IPS-NIHi7 (cell line): ENCODE data around the gene NLRC5.
"Not testable (repeated sequence)": the region's sequence is repeated elsewhere in the genome, so short reads cannot be mapped to it uniquely, and the experiment has no call there.

Experiments
- DNase-seq: peaks from one replicate; pipeline ENCODE4 v3.0.0; 2012; ENCODE audit warnings: mixed read lengths; ENCODE audit errors: extremely low spot score

Gene NLRC5

GRCh38 chr16:56998861-56999260, 9.5 kb downstream of the NLRC5 start:
- DNase-seq, result no peak

DNA sequence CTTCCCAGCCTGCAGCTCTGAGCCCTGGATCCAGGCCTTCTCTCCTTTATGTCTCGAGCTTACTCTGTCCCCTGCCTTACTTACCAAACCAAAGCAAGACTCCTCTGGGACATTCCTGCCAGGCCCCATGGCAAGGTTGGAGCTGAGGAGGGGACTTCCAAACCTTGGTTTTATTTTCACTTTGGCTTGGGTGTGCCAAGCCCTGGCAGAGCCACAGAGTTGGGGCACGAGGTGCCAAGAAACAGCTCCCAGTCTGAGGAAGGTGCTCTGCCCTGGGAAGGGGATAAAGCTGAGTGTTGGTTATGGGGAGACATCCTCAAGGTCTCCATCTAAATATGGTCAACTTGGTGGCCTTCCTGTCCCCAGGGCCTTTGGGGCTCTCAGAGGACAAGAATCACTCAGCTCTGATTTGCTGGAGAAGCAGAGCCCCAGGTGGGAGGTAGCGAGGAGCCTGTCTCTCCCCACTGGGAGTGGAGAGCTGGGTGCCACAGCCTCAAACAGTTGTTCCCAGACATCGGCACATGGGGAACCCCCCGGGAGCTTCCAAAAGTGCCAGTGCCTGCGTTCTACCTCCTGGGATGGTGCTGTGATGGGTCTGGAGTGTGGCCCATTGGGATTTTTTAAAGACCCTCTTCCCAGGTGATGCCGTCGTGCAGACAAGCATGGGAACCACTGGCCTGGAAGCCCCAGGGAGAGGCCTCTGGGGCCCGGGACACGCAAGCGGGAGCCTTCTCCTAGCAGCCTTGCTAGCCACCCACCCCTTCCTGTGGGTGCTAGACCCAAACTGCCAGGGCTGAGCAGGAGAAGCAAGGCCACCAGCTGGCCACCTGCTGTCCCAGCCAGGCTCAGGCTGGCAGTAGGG, 10.3 kb downstream of the NLRC5 start:
- DNase-seq, result no peak

DNA sequence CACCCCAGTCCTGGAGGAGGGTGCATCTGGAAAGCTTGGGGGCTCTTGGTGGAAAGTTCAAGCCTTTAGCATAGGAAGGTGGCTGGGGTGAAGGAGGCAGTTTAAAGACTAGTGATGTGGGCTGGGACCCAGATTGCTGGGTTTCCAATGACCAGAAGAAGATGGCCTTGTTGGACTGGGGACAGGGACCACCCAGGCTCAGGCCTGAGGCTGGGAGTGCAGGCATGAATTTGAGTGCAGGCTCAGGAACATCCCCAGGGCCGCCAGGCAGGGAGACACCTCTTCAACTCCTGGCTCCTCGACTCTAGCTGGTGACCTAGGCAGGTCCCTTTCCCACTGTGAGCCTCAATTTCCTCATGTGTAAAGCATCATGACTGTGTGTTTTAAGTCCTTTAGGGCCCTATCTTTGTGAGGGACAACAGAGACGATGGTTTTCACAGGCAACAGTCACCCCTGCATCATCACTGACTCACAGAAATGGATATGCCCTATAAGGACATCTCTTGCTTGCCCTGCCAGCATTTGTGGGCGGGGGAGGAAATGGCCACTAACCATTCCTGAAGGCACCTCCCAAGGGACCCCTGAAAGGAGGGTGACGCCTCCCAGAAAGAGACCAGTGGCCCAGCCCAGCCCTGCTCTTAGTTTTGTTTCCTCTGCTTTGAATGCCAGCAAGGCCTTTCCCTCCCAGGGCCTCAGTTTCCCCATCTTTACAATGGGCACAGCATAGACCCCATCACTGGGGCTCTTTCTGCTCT, 11.1 kb downstream of the NLRC5 start:
- no peak for DNase-seq

DNA sequence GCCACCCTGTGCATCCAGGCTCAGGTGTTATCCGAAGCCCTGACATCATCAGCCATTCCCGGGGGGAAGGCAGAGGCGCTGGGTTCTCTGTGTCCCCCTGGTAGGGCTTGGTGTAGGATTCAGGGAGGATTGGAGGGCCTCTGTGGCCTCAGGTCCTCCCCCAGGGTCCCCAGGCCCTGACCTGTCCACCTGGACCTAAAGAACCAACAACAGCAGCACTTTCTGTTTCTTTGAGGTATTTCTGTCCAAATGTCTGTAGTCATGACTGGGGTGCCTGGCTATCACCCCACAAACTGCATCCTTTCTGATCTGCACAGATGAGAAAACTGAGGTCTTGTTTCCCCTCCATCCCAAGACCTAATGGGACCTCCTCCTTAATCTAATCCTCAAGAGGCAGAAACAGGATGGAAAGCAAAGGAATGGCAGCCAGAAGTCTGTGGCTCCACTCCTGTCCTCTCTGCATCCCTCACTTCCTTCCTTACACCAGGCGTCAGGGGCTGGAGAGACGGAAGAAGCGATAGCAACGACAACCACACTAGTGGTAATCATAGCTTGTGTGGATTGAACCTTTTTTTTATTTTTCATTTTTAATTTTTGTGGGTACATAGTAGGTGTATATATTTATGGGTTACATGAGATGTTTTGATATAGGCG, 11.8 kb downstream of the NLRC5 start:
- no peak for DNase-seq

GRCh38 chr16:57003439-57004386, 14.4 kb downstream of the NLRC5 start:
- no peak for DNase-seq

GRCh38 chr16:57004387-57005250, 15.3 kb downstream of the NLRC5 start:
- DNase-seq, result no peak

DNA sequence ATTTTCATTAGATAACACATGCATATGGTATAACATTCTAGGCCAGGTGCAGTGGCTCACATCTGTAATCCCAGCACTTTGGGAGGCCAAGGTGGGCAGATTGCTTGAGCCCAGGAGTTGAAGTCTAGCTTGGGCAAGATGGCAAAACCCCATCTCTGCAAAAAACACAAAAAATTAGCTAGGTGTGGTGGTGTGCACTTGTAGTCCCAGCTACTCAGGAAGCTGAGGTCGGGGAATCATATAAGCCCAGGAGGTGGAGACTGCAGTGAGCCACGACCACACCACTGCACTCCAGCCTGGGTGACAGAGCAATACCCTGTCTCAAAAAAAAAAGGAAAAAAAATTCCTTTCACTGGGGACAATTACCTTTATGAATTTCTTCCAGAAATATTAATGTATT, 16.2 kb downstream of the NLRC5 start:
- not testable (repeated sequence) for DNase-seq

DNA sequence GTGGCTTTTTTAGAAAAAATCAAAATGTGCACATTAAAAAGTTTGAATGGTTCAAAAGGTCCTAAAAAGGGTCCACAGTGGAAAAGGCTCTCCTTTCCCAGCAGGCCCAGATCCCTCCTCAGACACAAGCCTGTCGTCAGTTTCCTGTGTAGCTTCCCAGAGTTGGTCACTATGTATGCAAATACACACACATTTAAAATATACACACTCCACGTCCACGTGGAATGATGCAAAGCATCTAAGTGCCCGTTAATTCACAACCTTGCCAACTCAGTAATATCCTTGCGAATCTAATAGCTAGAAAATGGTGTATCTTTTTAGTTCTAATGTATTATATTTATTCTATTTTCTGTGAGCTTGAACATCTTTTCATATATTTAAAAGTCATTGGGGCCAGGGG, 17.7 kb downstream of the NLRC5 start:
- no peak for DNase-seq

GRCh38 chr16:57007530-57007929, 18.2 kb downstream of the NLRC5 start:
- DNase-seq, result no peak

DNA sequence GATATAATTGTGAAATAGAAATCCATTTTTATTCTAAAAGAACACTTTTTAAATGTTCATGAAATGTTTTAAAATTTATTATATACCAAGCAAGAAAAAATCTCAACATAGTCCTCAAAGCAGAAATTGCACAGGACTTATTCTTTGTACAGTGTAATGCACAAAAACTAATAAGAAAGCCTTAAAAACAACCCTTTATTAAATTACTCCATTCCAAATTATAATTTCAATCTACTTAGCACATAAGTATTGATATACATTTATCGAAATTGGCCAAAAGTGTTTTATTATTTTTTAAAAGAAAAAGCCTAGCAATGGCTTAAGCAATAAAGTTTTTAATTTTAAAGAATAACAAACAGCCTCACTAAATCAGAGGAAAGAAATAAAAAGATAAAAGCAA, 19.1 kb downstream of the NLRC5 start:
- DNase-seq, result no peak

- no peak for DNase-seq
Measured at GRCh38 chr16:57009643-57010170, 20.4 kb downstream of the NLRC5 start.

GRCh38 chr16:57012353-57012752, 23.0 kb downstream of the NLRC5 start:
- DNase-seq, result no peak

GRCh38 chr16:57013229-57013628, 23.9 kb downstream of the NLRC5 start:
- no peak for DNase-seq

GRCh38 chr16:57013902-57014301, 24.5 kb downstream of the NLRC5 start:
- no peak for DNase-seq

DNA sequence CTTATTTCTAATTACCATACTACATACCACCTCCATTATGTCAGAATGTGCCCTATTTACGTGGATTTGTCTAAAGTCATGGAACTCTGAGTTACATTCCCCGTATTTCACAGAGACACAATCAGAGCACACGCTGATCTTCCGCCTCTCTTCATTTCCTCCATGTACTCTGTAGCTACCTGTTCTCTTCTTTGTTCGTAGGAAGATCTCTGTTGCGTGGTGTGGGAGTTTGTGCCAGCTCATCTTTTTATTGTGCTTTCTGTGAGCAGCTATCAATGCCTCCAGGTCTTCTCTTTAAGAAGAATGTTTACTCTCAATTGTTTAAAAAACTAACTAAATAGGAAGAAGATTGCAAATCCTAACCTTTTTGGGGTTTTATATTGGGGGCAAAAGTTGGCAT, 26.9 kb downstream of the NLRC5 start:
- no peak for DNase-seq

- no peak for DNase-seq
Measured at GRCh38 chr16:57016831-57017230, 27.5 kb downstream of the NLRC5 start.

- no peak for DNase-seq
Measured at GRCh38 chr16:57017251-57017650, 27.9 kb downstream of the NLRC5 start.

GRCh38 chr16:57019746-57020145, 30.4 kb downstream of the NLRC5 start:
- DNase-seq, result no peak

- DNase-seq, result no peak
Measured at GRCh38 chr16:57020651-57021050, 31.3 kb downstream of the NLRC5 start.

DNA sequence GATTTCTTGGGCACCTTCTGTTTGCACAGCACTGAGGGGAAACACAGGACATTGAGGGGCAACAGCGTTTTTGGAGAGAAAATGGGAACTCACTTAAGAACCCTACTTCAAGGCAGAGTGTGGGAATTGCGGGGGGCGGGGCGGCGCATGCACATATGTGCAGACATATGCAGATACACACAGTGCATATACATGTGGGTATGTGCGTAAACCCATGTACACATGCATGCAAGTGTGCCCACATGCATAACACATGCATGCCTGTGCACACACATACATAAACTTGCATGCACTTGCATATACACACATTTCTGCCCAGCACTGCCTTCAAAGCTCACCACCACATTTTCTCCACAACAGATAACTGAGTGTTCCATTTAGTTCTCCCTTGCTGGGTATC, 32.4 kb downstream of the NLRC5 start:
- DNase-seq, result no peak
